HG03457 (cell line): ENCODE results near the gene PCGF1.
A peak's percentile ranks its signal among the peaks of the same experiment; 100 is the strongest.

Source experiments
- ATAC-seq: cut with Tn5 transposase; IDR thresholded peaks from one replicate; pipeline ENCODE4 v1.9.1; 2021; ENCODE audit warnings: moderate number of reproducible peaks; ENCODE audit not compliant: unreplicated experiment

PCGF1 gene

DNA sequence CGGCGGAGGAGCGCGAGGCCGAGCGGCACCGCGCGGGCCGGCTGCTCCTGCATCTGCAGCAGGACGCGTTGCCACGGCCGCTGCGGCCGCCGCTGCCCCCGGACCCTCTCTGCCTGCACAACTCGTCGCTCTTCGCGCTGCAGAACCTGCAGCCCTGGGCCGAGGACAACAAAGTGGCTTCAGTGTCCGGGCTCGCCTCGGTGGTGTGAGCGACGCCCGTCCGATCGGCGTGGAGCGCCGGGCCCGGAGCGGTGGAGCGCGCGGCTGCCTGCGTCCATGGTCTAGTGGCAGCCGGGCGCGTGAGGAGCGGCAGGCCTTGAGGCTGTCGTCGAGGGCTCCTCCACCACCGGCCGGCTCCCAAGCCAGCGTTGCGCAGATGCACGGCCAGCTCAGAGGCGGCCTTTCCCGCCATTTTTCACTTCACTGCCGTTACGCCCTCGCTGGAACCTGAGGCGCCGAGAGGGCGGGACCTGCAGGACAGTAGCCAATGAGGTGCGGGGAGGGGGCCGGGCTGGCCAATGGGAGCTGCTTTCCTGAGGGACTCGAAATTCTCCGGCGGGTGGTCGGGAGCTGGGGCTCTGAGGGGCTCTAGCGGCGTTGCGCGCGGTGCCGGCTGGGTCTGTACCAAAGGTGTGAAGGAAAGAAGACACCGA is 8.6 kb upstream of the PCGF1 start:
- no peak for ATAC-seq

DNA sequence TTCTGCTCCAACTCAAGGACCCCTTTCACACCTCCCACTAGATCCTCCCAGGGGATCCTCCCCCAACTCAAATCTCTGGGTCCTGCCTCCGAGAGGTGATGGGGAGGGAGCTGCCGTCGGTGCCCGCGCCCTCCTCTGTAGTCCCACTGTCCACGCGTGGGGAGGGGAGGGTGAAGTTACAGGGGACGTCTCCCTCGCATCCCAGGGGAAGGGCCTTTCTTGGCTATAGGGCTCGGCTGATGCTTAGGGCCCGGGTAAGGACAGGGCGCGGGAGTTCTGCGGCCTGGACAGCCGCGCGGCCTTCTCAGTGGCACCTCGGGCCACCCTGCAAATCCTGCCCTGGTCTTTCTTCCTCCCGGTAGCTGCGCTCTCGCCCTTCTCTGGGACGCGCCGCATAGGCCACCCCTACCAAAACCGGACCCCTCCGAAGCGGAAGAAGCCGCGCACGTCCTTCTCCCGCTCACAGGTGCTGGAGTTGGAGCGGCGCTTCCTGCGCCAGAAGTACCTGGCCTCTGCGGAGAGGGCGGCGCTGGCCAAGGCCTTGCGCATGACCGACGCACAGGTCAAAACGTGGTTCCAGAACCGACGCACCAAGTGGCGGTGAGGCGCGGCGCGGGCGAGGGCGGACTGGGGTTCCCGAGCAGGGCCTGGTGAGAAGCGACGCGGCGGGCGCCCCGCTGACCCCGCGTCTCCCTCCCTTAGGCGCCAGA is 7.9 kb upstream of the PCGF1 start:
- ATAC-seq = no peak

DNA sequence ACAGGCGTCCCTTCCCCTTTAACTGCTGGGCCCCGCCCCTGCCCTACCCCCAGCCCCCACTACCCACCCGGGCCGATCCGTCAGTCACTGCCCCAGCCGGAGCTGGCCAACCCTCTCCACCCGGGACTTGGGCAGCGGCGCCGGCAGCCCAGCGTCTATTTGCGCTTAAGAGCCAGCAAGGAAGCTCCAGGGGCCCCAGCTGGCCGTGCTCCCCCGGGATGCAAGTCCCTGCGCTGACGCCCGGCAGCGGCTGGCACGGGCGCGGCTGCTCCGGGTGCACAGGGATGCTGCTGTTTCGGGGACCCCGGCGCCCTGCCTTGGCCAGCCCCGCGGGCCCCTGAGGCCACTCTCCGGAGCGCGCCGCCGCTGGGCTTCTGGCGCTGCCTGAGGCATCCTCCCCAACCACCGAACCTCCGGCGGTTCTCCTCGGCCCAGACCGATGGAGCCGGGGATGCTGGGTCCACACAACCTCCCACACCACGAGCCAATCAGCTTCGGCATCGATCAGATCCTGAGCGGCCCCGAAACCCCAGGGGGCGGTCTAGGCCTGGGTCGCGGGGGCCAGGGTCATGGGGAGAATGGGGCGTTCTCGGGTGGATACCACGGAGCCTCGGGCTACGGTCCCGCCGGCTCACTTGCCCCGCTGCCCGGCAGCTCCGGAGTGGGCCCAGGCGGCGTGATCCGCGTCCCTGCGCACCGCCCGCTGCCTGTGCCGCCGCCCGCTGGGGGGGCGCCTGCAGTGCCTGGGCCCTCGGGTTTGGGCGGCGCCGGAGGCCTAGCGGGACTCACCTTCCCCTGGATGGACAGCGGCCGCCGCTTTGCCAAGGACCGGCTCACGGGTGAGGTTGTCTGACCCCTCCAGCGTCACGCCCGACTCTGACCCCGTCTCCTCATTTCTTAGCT is 7.1 kb upstream of the PCGF1 start, which contains the start of gene TLX2:
Gene TLX2 (plus strand): TSS at position 83 of the 903 bp plus-strand sequence. CDS start 357 bp downstream, at position 440.
- ATAC-seq = no peak

DNA sequence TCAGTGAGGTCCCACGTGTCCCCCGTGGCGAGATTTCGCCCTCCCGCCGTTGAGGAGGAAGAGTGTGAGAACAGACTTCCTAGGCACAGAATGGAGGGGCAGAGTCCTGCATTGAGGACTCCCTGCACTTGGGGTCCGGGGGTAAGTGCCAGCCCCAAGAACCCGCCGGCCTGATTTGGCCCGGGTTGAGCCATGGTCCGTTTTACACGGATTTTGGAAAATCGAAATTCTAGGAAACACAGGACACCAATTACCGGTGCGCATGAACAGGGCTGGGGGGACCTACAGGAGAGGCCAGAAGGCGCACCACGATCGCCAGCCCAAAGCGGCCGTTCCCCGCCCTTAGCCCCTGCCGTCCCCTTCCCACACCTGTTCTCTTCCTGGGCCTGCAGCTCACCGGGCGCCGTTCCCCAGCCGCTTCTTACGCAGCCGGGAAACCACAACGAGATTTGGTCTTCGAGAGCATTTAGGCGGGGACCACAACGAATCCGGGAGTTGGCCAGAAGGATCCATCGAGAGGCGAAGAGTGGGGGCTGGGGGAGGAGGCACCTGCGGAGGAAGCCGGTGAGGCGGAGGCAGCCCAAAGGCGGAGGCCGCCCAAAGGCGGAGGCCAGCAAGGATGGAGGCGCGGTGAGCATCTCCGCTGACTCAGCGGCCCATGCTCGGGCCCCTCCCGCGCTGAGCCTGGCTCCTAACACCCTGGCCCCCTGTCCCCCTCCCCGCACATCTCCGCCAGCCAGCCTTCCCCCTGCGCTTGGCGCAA is 6.3 kb upstream of the PCGF1 start:
- no peak for ATAC-seq

DNA sequence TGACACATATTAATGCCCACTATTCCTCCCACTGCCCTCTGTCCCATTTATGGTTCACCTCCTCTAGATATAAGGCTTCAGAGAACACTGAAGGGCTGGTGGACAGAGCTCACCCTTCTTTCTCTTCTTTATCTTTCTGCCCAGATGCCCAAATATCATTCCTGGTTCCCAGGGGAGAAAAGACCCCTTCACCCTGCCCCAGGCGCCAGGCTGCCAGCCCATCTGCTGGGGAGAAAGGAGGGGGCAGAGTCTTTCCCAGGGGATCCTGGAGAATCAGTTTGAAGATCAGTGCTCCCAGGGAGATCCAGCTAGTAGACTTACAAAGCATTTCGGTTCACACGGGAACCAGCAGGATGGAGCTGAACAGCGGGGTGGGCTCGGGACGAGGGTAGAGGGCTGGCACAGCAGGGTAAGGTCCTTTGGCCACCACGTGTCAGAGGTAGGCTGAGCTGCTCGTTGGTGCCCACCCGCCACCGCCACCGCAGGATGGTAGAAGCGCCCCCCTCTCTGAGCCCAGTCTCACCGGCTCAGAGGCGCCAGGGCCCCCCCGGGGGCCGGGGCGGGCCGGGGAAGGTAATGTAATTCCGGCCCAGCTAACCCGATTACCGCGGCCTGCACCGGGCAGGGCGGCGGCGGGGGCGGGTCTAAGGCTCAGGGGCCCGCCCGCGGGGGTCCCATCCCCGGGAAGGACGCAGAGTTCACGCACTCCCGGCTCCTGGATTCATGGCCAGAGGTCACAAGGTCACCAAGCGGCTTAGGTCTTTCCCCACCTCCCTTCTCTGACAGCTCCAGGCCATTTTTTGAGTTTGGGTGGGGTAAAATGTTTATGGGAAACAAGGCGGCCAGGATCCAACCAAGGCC is 5.5 kb upstream of the PCGF1 start:
- no peak for ATAC-seq

DNA sequence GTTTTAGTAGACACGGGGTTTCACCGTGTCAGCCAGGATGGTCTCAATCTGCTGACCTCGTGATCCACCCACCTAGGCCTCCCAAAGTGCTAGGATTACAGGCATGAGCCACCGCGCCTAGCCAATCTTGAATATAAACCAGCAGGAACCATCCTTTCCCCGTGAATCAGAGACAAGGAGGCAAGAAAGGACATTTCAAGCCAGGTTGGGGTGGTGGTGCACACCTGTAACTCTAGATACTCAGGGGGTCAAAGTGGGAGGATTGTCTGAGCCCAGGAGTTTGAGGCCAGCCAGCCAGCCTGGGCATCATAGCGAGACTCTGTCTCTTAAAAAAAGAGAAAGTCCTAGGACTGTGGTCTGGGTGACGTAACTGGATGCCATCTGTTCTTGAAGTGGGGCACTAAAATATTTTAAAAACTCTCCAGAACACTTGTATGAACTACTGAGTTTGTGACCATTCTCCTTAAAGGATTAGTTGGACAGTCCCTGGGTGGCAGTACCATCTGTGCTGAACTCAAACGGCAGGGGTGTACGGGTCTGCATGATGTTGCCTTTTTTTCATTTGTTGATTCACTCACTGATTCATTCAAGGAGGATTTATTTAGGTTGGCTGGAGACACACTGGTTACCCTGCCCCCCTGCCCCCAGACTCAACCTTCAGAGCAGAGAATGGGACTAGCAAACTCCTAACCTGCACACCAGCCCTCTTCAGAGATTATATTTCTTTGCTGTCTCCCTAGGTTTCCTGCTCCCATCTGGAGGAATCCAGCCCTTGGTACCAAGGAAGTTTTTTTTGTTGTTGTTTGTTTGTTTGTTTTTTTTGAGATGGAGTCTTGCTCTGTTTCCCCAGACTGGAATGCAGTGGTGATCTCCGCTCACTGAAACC is 3.9 kb upstream of the PCGF1 start:
- no peak for ATAC-seq

DNA sequence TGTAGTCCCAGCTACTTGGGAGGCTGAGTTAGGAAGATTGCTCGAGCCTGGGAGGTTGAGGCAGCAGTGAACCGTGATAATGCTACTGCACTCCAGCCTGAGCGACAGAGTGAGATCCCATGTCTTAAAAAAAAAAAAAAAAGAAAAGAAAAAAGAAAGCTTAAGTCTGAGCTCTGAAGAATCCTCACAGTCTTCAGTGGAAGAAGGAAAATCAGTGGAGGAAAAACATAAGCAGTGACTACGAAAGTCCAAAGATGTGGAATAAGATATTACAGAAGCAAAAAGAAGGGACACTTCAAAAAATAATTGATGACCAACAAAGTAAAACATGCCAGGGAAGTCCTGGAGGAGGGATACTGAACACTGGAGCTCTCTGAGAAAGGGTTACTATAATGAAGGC is 2.8 kb upstream of the PCGF1 start:
- no peak for ATAC-seq

DNA sequence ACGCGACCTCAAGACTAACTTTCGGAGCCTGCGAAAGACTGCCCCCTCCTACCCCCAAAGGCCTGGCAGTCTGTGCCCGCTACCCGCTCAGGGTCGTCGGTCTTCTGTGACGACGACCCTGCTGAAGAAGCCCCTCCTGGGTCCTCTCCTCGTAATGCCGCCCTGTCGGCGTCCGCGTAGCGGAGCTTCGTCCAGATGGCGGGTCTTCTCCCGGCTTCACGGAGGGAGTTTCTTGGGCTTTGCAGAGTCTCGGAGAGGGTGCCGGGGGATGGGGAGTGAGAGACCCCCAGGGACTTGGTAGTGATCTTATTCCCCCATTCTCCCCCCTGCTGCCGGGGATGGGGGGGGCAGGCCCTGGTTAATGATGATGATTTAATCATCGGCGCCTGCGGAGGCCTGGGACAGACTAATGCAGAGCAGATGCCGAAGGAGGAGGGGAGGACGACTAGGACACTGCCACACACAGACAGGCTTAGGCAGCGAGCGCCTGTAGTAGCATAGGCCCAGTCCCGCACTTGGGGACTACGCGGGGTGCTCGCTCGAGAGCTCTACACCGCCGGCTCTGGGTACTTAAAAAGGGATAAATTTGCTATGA is 528 bp upstream of the PCGF1 start:
- peak; percentile 3 for ATAC-seq

DNA sequence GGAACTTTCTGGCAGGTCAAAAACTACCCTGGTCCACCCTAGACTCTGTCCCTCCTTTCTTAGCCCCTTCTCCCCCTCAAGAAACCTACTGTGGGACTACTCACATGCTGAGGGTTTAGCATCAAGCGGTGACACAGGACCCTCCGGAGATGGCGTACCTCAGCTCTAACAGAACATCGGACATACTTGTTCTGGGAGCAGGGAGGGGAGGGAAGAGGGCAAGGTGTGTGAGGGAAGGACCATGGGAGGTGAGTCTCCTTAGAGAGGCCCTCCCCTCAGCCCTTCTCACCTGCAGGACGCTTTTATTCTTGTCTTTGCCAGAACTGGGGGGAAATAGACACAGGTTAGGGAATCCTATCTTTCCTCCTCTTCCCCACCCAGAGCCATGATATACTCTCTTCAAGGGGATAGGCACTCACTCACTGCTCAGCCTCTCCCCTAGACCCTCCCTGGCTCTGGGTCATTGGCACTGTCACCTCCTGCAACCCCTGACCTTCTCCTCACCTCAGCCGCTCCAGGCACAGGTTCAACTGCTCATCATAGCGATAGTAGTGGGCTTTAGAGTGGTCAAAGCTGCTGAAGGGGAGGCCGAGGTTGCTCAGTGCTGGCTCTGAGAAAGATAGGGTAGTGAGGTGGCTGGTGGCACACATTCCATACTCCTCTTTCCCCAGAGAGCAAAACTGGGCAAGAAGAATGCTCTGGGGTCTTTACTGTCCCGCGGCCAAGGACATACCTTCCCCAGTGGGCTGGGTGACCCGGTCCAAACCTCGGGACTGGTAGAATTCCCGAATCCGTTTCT is 1.8 kb downstream of the PCGF1 start:
- ATAC-seq = no peak

DNA sequence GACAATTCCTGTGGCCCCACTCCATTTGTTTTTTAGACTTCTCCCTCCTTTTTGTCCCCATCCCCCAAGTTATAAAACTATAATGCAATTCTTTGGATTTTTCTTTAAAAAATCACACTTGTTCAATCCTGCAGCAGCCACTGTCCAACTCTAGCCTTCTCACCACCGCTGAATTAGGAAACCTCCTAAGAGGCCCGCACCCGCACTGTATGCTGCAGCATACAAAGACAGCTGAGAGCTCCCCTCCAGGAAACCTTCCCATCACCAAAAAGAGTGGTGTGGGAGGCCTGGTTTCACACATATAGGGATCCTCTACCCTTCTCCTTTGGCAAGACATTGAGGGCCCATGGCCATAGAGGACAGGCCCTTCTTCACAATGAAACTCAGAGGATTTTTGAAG is 2.9 kb downstream of the PCGF1 start:
- ATAC-seq = no peak

DNA sequence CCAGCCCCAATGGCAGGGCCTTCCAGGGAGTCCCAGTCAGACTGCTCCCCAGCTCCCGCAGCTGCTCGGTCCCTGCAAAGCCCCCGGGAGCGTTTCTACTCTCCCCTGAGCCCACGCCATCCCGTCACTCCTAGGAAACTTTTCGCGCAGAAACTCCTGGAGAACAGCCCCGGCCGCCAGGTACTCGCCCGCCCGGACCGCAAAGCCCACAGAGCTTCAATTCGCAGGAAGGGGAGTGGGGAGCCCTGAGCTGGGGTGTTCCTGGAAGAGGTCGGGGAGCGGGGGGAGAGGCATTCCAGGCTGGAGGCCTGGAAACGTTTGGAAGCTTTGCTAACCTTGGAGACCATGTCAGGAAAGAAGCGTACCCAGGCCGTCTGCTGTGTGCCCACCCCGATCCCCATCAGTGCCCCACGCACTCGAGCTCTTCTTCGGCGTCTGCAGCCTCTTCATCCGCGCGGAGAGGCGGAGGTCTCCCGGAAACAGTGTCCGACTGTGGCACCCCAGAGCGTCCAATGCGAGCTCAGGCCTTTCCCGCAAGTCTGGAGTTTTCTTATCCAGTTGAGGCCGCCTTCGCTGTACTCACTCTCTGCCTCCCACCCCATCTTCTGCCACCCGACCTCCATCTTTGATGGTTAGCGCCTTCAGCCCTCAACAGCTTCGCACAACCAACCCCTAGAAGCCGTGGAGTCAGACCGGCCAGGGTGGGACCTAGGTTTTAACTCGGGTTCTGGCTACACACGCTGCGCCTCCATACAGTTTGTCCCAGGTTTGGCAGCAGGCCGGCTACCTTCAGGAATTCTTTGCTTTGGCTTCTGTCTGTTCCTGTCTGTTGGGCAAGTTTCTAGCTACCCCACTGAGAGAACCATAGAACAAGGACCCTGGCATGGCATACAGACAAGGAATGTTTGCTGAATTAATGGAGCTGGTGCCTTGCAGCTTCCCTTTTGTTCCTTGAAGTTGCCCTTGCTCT is 3.7 kb downstream of the PCGF1 start:
- no peak for ATAC-seq

DNA sequence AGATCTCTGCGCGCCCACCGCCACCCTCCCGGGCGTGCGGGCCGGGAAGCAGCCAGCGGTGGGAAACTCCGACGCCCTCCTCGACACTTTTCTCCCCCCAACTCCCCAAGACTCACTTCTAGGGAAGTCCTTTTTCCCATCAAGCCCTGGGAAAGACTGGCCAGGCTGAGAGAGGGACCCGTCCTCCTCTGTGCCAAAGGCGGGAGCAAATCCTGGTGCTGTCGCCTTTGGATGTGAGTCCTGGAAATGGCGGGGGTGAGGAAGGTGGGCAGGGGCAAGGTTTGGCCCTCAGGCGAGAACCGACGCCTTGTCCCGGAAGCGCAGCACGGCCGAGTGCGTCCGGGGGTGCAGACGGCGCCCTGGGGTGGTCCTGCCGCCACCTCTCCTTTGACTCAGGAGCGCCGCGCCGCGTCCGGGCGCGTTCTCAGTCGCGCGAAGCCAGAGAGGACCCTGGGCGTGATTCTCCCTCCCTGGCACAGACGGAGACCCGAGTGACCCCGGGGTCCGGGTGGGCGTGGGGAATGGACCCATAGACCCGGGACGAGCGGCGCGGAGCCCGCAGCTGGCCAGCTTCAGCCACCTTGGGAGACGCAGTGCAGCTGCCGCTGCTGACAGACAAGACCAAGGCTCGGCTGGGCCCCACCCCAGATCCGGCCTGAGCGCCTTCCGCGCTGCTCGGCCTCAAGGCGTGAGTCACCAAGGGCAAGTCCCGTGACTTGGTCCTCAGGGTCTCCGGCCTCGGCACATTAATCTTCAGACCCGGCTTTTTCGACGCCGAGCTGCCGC is 4.6 kb downstream of the PCGF1 start:
- ATAC-seq = no peak

DNA sequence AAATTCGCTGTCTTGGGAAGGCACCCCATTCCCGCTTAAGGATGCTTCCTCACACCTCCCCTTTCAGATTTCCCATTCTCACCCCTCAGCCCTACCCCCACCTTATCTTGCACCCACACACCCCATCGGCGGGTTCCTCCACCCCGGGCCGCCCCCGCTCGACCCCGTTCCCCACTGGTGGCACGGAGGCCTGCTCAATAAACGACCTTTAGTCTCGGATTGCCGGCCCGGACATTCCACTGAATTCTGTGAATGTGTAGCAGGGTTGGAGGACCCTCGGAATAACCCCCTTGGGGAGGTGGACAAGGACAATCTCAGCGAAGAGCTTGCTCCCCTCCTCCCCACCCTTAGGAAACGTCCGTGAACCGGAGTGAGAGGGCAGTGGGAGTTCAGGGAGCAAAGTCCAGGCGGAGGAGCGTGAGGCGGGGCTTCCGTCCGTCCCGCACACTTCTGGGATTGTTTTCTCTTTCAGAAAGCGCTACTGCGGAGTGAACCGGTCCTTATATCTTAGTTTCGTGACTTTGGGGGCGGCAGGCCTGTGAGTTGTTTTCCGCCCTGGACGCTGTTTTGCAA is 5.3 kb downstream of the PCGF1 start:
- no peak for ATAC-seq

DNA sequence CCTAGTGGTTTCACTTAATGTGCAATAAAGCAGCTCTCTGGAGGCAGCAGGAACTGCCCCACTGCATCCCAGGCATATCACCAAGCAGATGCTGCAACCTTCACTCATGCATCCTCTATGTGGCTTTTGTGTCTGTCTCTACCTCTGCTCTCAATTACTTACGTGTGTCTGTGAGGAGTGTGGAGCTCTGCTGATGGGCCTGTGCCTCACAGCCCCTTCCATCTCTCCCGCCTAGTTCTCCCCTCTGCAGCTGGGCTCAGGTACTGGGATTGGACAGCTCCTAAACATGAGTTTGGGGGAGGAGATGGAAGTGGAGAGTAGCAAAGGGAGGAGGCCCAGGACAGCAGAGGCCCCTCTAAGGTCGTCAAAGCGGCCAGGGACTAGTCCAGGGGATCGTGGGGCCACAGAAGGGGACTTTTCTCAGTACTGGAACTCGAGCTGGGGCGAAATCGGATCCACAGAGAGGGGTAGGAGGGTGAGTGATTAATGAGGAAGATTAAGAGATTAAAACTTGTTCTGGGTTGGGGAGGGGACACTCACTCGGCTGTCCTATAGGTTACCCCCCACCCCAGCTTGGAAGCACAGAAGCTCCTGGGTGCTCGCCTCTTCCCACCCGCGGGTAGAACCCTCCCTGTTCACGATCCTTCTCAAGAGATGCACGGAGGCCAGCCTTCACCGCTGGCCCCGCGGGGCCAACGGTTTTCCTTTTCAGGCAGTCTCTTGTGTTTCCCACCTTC is 6.0 kb downstream of the PCGF1 start:
- no peak for ATAC-seq

DNA sequence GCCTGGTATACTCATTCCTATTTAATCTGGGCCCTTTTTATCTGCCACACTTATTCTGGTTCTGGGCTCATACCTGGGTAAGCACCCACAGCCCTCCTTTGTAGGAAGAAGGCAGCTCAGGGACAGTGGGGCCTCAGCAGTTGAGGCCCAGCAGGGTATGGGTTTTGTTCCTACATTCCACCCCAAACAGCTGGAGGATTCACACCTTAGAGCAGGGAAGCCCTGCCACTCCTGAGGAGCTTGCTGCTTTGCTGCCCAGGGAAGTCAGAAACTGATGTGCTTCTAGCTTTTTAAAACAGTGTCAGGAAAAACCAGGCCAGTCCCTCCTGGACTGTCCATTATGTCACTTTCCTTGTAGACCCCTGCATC is 6.9 kb downstream of the PCGF1 start:
- ATAC-seq = no peak
